Right atrium auricular region (tissue), 2 donors: Measurements from ENCODE around the gene TMEM63C. TPM values are rescaled to one million over a fixed set of nuclear protein-coding genes. Genes with fewer than 3 reads are reported as not detected.

Experiments used
- DNase-seq: peaks from one replicate; pipeline ENCODE4 v3.0.0-alpha.2; 2019; ENCODE audit warnings: low spot score
- H3K27ac ChIP-seq, 2 donors: fragments of 200-600 bp; sonication (generic); 1 replicate in 1 of 2; 2 replicates in 1 of 2; pipeline ENCODE4 v1.5.1; 2016 to 2019
- H3K27me3 ChIP-seq, 2 donors: fragments of 200-600 bp; sonication (generic); one replicate each; pipeline versions ENCODE4 v1.5.1 to v1.6.0; 2017 to 2019
- H3K36me3 ChIP-seq: fragments of 200-600 bp; sonication (generic); one replicate; pipeline ENCODE4 v1.5.1; 2016
- H3K4me1 ChIP-seq, 2 donors: fragments of 200-600 bp; sonication (generic); one replicate each; pipeline versions ENCODE4 v1.5.1 to v1.6.0; 2017 to 2019
- H3K4me3 ChIP-seq, 2 donors: fragments of 200-600 bp; sonication (generic); 1 replicate in 1 of 2; 2 replicates in 1 of 2; pipeline ENCODE4 v1.5.1; 2017 to 2019; ENCODE audit warnings: mild to moderate bottlenecking in 1 of 2, moderate library complexity in 1 of 2
- H3K9me3 ChIP-seq, 2 donors: fragments of 200-600 bp; sonication (generic); one replicate each; pipeline ENCODE4 v1.5.1; 2019
- total RNA-seq, 2 donors: library from RNA; depleted of rRNA; stranded (reverse); fragments of >200 nt; gene quantifications; one replicate each; pipeline ENCODE4 v1.1.0, GENCODE V29; 2016
- TF ChIP-seq, protein P1 (sequence below), 2 donors: fragments of 200-600 bp; sonication (generic); IDR thresholded peaks; one replicate each; pipeline ENCODE4 v1.5.1; 2019; ENCODE audit warnings: antibody characterized with exemption in 2 of 2

Gene TMEM63C
- total RNA-seq, 2 donors from 2014 or later, result 0.04 TPM; not detected in 1

DNA sequence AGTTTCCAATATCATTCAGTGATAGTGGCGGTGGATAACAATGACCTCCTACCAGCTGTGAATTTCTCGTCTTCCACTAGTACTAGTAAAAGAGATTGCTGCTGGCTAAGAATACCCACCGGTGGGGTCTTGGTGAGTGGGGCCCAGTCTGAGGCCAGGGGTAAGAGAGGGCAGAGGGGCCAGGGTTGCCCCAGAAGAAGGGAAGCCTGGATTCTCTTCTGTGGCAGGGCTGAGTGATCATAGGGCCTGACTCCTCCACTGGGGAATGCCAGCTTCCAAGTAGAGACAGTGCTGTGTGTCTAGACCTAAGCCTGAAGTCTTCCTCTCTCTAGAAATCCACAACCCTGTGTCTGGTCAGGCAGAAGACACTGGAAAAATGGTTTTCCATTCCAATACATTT lies 5.8 kb upstream of the TMEM63C start:
- Histone ChIP-seq H3K27ac (no peak overlapping the region), H3K4me1 (no peaks in the 10 kb centered on the region), H3K9me3 (peaks cover 0 to 2% of the 10 kb centered on the region in 2 donors), H3K27me3 (no peaks in the 10 kb centered on the region), H3K36me3 (no peaks in the 10 kb centered on the region), H3K4me3 (no peak overlapping the region)
- peak; percentile 46 for DNase-seq
- TF ChIP-seq, protein P1, sequence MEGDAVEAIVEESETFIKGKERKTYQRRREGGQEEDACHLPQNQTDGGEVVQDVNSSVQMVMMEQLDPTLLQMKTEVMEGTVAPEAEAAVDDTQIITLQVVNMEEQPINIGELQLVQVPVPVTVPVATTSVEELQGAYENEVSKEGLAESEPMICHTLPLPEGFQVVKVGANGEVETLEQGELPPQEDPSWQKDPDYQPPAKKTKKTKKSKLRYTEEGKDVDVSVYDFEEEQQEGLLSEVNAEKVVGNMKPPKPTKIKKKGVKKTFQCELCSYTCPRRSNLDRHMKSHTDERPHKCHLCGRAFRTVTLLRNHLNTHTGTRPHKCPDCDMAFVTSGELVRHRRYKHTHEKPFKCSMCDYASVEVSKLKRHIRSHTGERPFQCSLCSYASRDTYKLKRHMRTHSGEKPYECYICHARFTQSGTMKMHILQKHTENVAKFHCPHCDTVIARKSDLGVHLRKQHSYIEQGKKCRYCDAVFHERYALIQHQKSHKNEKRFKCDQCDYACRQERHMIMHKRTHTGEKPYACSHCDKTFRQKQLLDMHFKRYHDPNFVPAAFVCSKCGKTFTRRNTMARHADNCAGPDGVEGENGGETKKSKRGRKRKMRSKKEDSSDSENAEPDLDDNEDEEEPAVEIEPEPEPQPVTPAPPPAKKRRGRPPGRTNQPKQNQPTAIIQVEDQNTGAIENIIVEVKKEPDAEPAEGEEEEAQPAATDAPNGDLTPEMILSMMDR (IDR thresholded peaks at IDR 0.05), result no peak

DNA sequence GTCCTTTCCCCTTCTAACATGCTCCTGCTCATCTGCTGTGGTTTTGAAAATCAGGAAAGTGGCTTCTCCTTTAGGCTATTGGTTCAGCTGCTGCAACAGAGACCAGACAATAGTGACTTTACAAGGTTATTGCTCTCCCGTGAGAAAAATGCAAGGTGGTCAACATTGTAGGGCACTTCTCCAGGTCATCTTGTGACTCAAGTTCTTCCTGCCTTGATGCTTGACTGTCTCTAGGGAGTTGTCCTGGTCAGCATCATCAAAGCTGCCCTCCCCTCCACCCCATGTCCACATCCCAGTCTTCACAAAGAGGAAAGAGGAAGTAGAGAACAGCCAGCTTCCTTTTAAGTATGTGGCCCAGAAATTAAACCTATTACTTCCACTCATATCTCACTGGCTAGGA lies 3.9 kb upstream of the TMEM63C start:
- TF ChIP-seq, protein P1 (IDR thresholded peaks at IDR 0.05), result no peak
- H3K4me3 ChIP-seq, result no peak overlapping the region
- peaks cover 0 to 4% of the 10 kb centered on the region in 2 donors for H3K27me3 ChIP-seq
- no peaks in the 10 kb centered on the region for H3K9me3 ChIP-seq
- H3K36me3 ChIP-seq, result no peaks in the 10 kb centered on the region
- no peak overlapping the region for H3K27ac ChIP-seq
- peaks cover 0 to 12% of the 10 kb centered on the region in 2 donors for H3K4me1 ChIP-seq
- peak; percentile 48 for DNase-seq

DNA sequence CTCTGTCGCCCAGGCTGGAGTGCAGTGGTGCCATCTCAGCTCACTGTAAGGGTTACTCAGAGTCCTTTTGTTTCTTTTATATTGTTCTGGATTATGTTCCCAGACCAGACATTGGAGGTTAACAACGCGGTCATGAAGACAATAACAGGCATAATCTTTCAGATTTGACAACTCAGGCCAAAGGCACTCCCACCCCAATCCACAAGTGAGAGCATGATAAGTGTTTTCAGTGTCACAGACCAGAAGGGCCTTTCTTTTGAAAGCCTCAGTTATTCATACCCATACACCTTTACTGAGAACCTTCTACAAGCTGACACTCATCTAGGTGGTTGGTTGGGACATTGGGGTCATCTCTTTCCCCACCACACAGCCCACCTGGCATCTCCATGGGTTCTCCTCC lies 2.9 kb upstream of the TMEM63C start:
- Histone ChIP-seq H3K27ac (no peak overlapping the region), H3K36me3 (no peaks in the 10 kb centered on the region), H3K4me3 (no peak overlapping the region), H3K4me1 (peaks cover 0 to 12% of the 10 kb centered on the region in 2 donors), H3K27me3 (peaks cover 0 to 4% of the 10 kb centered on the region in 2 donors), H3K9me3 (no peaks in the 10 kb centered on the region)
- TF ChIP-seq, protein P1 (IDR thresholded peaks at IDR 0.05), result no peak
- no peak for DNase-seq

DNA sequence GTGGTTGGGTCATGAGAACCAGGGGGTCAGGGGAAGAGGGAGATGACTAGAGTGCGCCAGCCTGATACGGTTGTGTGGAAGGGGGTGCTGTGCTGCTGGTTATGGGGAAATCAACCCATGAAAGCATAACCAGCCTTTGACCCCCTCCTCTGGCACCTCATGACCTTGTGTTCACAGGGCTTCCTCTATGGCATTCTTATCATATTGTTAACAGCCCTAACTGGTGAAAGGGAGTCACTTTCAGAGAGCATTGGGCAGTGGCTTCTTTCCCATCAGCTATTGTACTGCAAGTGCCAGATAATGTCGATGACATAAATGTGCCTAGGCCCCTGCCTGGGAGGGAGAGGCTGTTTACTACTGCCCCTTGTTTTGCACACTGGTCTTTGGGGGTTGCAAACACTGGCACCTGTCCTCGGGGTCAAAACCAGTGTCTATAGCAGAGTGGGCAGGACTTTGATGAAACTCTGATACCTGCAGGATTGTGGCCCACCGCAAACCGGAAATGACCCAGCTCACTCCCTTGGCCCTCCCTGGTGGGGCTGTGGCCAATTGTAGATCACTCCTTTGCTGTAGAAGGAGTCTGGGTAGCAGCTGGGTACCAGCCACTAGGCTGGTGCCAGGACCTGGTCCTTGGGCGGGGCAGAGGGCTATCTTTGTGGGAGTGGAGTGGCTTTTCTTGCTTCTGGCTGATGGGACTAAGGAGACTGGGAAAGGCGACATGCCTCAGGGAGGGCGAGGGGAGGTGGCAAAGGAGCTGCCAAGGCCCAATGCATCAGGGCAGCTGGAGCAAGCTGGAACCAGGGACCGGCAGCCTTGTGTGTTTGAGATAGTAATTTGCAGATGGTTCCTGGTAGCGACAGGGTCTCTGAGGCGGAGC lies 634 bp upstream of the TMEM63C start:
- no peak overlapping the region for H3K27ac ChIP-seq
- DNase-seq, result peak; percentile 50
- peaks cover 0 to 4% of the 10 kb centered on the region in 2 donors for H3K27me3 ChIP-seq
- H3K4me1 ChIP-seq, result peaks cover 0 to 12% of the 10 kb centered on the region in 2 donors
- no peaks in the 10 kb centered on the region for H3K9me3 ChIP-seq
- H3K4me3 ChIP-seq, result peak overlapping the region in 1 of 2 donors; percentile 42
- no peaks in the 10 kb centered on the region for H3K36me3 ChIP-seq
- TF ChIP-seq, protein P1 (IDR thresholded peaks at IDR 0.05), result no peak

DNA sequence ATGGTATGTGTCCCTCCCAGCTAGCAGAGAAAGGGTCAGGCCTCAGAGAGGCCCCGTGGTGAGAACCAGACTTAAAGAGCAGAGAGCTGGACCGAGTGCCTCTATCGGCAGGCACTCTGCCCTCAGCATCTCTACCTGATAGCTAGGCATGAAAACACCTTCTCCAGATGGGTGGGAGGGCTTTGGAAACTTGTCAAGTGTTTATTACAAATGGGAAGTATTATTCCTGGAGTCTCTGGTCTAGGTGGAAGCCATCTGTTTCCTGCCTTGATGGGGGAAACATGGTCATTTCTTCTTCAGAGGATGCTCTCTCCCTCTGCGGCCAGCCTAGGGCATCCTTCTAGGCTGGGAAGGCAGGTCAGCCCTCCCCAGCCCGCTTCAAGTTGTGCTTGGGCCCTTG lies 2.3 kb downstream of the TMEM63C start:
- DNase-seq, result peak; percentile 40
- TF ChIP-seq, protein P1 (IDR thresholded peaks at IDR 0.05), result no peak
- Histone ChIP-seq H3K27me3 (peaks cover 0 to 4% of the 10 kb centered on the region in 2 donors), H3K9me3 (no peaks in the 10 kb centered on the region), H3K4me1 (peaks cover 0 to 12% of the 10 kb centered on the region in 2 donors), H3K36me3 (no peaks in the 10 kb centered on the region), H3K4me3 (no peak overlapping the region), H3K27ac (no peak overlapping the region)
